B cell (primary cell): ENCODE measurements around the gene SKAP1. TPM values are rescaled to one million over a fixed set of nuclear protein-coding genes. Genes with fewer than 3 reads are reported as not detected.

Experiments
- ATAC-seq: fragments of 200-7000 bp; cut with Tn5 transposase; one replicate; pipeline ENCODE4 v1.10.0; 2021; ENCODE audit warnings: low read depth, mild to moderate bottlenecking, moderate number of reproducible peaks, moderate library complexity
- CTCF ChIA-PET: fragments of 350-600 bp; sonication (Branson Sonifier 250); formaldehyde crosslinking; loops from one replicate; lab custom pipeline; 2021; ENCODE audit warnings: antibody characterized with exemption, inconsistent platforms; lab: Charles Lee
- POLR2A ChIA-PET: fragments of 350-600 bp; sonication (Branson Sonifier 250); formaldehyde crosslinking; loops from one replicate; lab custom pipeline; 2021; ENCODE audit warnings: antibody characterized with exemption; lab: Charles Lee
- DNase-seq: peaks from one replicate; pipeline ENCODE4 v3.0.0; 2013
- H2AFZ ChIP-seq: 2 replicates; pipeline ENCODE4 v1.6.1; 2012; ENCODE audit warnings: mild to moderate bottlenecking, low read depth, low read length; ENCODE audit not compliant: insufficient read depth, poor library complexity, severe bottlenecking
- H3K27ac ChIP-seq, 2 donors: 1 replicate in 1 of 2; 2 replicates in 1 of 2; pipeline ENCODE4 v1.5.1; 2012 to 2013; ENCODE audit warnings: low read length in 2 of 2, mild to moderate bottlenecking in 2 of 2, moderate library complexity in 1 of 2
- H3K27me3 ChIP-seq, 4 experiments: fragments of 200-600 bp in 1 of 4; sonication (generic) in 1 of 4; replicated peaks in 1 of 4; 1 replicate in 2 of 4; 2 replicates in 2 of 4; pipeline versions ENCODE4 v1.6.1 to v1.7.0; 2013 to 2016; ENCODE audit warnings: low read length in 3 of 4, mild to moderate bottlenecking in 2 of 4, mixed read lengths in 1 of 4, moderate library complexity in 1 of 4; ENCODE audit not compliant: insufficient read depth in 4 of 4, control insufficient read depth in 3 of 4; ENCODE audit errors: control extremely low read depth in 1 of 4
- H3K36me3 ChIP-seq, 2 experiments: replicated peaks in 1 of 2; 1 replicate in 1 of 2; 2 replicates in 1 of 2; pipeline versions ENCODE4 v1.6.1 to v1.7.1; 2013; ENCODE audit warnings: low read length in 1 of 2; ENCODE audit not compliant: insufficient read depth in 2 of 2, control insufficient read depth in 1 of 2; ENCODE audit errors: control extremely low read depth in 1 of 2, extremely low read depth in 1 of 2
- H3K4me1 ChIP-seq, 2 donors: fragments of 200-600 bp in 1 of 2; sonication (generic) in 1 of 2; 1 replicate in 1 of 2; 2 replicates in 1 of 2; pipeline versions ENCODE4 v1.5.1 to v1.6.1; 2013 to 2017; ENCODE audit warnings: low read length in 2 of 2; ENCODE audit not compliant: control insufficient read depth in 2 of 2, insufficient read depth in 2 of 2
- H3K4me2 ChIP-seq: replicated peaks from 2 replicates; pipeline ENCODE3; 2012; ENCODE audit warnings: mild to moderate bottlenecking, low read depth, low read length; ENCODE audit not compliant: poor library complexity, severe bottlenecking
- H3K4me3 ChIP-seq, 5 experiments: fragments of 200-600 bp in 1 of 5; sonication (generic) in 1 of 5; 1 replicate in 3 of 5; 2 replicates in 2 of 5; pipeline versions ENCODE4 v1.5.1 to v1.7.0; 2011 to 2016; ENCODE audit warnings: low read length in 4 of 5, mild to moderate bottlenecking in 4 of 5, low read depth in 2 of 5, control low read depth in 1 of 5, moderate library complexity in 1 of 5; ENCODE audit not compliant: insufficient read depth in 1 of 5; ENCODE audit errors: control extremely low read depth in 1 of 5, extremely low read depth in 1 of 5
- H3K79me2 ChIP-seq: fragments of 200-600 bp; sonication (generic); one replicate; pipeline ENCODE4 v1.6.0; 2016; ENCODE audit warnings: low read length; ENCODE audit not compliant: control insufficient read depth, insufficient read depth
- H3K9ac ChIP-seq: fragments of 200-600 bp; sonication (generic); 2 replicates; pipeline ENCODE4 v1.6.1; 2017; ENCODE audit warnings: mild to moderate bottlenecking, low read length, moderate library complexity
- H3K9me3 ChIP-seq, 3 donors: one replicate each; pipeline versions ENCODE4 v1.6.1 to v1.7.1; 2013; ENCODE audit warnings: low read length in 2 of 3; ENCODE audit not compliant: control insufficient read depth in 2 of 3, insufficient read depth in 1 of 3; ENCODE audit errors: control extremely low read depth in 1 of 3
- H4K20me1 ChIP-seq: 2 replicates; pipeline ENCODE4 v1.6.0; 2012; ENCODE audit warnings: mild to moderate bottlenecking, low read length; ENCODE audit not compliant: insufficient read depth, control insufficient read depth, poor library complexity, severe bottlenecking
- H3K27ac Mint-ChIP-seq: one replicate; pipeline ENCODE4 v1.8.0; 2021; ENCODE audit warnings: mixed read lengths
- H3K27me3 Mint-ChIP-seq: one replicate; pipeline ENCODE4 v1.8.0; 2021; ENCODE audit warnings: mixed read lengths
- H3K4me1 Mint-ChIP-seq: one replicate; pipeline ENCODE4 v1.8.0; 2021; ENCODE audit warnings: mixed read lengths
- H3K4me3 Mint-ChIP-seq: one replicate; pipeline ENCODE4 v1.8.0; 2021; ENCODE audit warnings: mixed read lengths
- H3K9me3 Mint-ChIP-seq: one replicate; pipeline ENCODE4 v1.8.0; 2022; ENCODE audit warnings: mixed read lengths; ENCODE audit not compliant: insufficient read depth
- CTCF ChIP-seq: fragments of 200-600 bp; IDR thresholded peaks from one replicate; pipeline ENCODE4 v1.8.0; 2022; ENCODE audit warnings: antibody characterized with exemption, mild to moderate bottlenecking
- EZH2 ChIP-seq: IDR thresholded peaks from 2 replicates; pipeline ENCODE4 v1.6.1; 2012; ENCODE audit warnings: borderline replicate concordance, low read depth, mild to moderate bottlenecking, moderate library complexity, low read length; ENCODE audit not compliant: insufficient read depth, poor library complexity, severe bottlenecking
- WGBS: methylation state at CpG from one replicate; pipeline ENCODE4 v1.1.5; 2013; ENCODE audit warnings: missing lambda C conversion rate; ENCODE audit not compliant: insufficient coverage; 5-methylcytosine and 5-hydroxymethylcytosine counted together
- intact Hi-C: fragments of 100-400 bp; cut with micrococcal nuclease; formaldehyde crosslinking; loops from one replicate; pipeline ENCODE4 v1.10.0; 2022
- polyA plus RNA-seq: library from polyadenylated mRNA; depleted of rRNA; stranded (reverse); fragments of >200 nt; gene quantifications from 2 replicates; pipeline ENCODE4 v1.2.3, GENCODE V29; 2012
- total RNA-seq, 2 donors: library from RNA; stranded (reverse); fragments of 120-200 nt in 1 of 2; gene quantifications; 1 replicate in 1 of 2; 2 replicates in 1 of 2; pipeline versions ENCODE4 v1.2.3 to v1.2.4, GENCODE V29; 2013 to 2022

SKAP1 gene
- total and polyA plus RNA-seq, 2 donors (not counting 1 experiment from before 2014, with no cell fraction given), result 33.1 to 37.3 TPM

DNA sequence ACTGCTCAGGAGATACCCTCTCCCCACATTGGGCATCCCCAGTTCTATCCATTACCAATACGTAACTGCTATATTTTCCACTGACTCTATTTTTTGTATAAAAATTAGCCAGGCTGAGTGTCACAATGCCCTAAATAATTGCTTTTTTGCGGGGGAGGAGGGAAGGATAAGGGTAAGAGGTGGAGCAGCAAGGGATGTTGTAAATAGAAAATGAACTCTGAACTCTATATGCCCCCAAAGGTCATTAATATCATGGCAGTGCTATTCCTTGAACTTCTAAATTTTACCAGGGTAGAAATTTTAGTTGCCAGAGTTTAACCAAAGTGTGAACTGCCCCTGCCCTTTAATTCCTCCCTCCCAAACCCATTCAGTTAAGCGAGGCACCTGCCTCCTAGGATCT is 118.7 kb downstream of the SKAP1 start:
- H3K27me3 Mint-ChIP-seq, result peaks cover 4% of the 10 kb centered on the region
- ChIA-PET CTCF (interaction anchor here (0.9 to 1.5 kb wide), 3 partner anchors 9 to 282 kb away, joined by 3 read pairs; partner anchors contain the start of gene HOXB5), POLR2A (no interaction called here)
- no peak overlapping the region for H2AFZ ChIP-seq
- no peak overlapping the region for H3K4me3 Mint-ChIP-seq
- no peaks in the 10 kb centered on the region for H3K9me3 Mint-ChIP-seq
- no peaks in the 10 kb centered on the region for H4K20me1 ChIP-seq
- peaks cover 0 to 3% of the 10 kb centered on the region in 2 donors for H3K4me1 ChIP-seq
- no peaks in the 10 kb centered on the region for H3K79me2 ChIP-seq
- intact Hi-C loops, result no loop called here
- no CpG with 5 or more reads among the region's 3 CpGs for WGBS
- H3K27ac Mint-ChIP-seq, result no peak overlapping the region
- no peaks in the 10 kb centered on the region for H3K27me3 ChIP-seq
- no peak overlapping the region for H3K27ac ChIP-seq
- no peaks in the 10 kb centered on the region for H3K36me3 ChIP-seq
- H3K9ac ChIP-seq, result no peak overlapping the region
- no peak overlapping the region for H3K4me2 ChIP-seq
- ATAC-seq, result no peak
- no peak overlapping the region for H3K4me3 ChIP-seq
- DNase-seq, result no peak
- H3K9me3 ChIP-seq, result no peaks in the 10 kb centered on the region
- peaks cover 9% of the 10 kb centered on the region for H3K4me1 Mint-ChIP-seq
- TF ChIP-seq EZH2, result no peak
- TF ChIP-seq CTCF, result no peak

GRCh38 chr17:48310748-48311213 is 119.2 kb downstream of the SKAP1 start:
- intact Hi-C loops, result no loop called here
- ATAC-seq (no peak), DNase-seq (no peak)
- Histone ChIP-seq H3K27ac (no peak overlapping the region), H3K9ac (no peak overlapping the region), H3K79me2 (no peaks in the 10 kb centered on the region), H4K20me1 (no peaks in the 10 kb centered on the region), H3K9me3 (no peaks in the 10 kb centered on the region), H3K36me3 (no peaks in the 10 kb centered on the region), H2AFZ (no peak overlapping the region), H3K4me1 (peaks cover 0 to 3% of the 10 kb centered on the region in 2 donors), H3K4me2 (no peak overlapping the region), H3K27me3 (no peaks in the 10 kb centered on the region), H3K4me3 (no peak overlapping the region)
- H3K27me3 Mint-ChIP-seq, result peaks cover 4% of the 10 kb centered on the region
- no peak overlapping the region for H3K4me3 Mint-ChIP-seq
- no peak overlapping the region for H3K27ac Mint-ChIP-seq
- POLR2A ChIA-PET, result no interaction called here
- peaks cover 9% of the 10 kb centered on the region for H3K4me1 Mint-ChIP-seq
- H3K9me3 Mint-ChIP-seq, result no peaks in the 10 kb centered on the region
- no peak for TF ChIP-seq EZH2
- TF ChIP-seq CTCF, result no peak
- 86% methylated on average over 12 of the region's 16 CpGs for whole genome bisulfite sequencing
- CTCF ChIA-PET, result interaction anchor here (0.9 to 1.4 kb wide), 2 partner anchors 26 to 282 kb away, joined by 3 read pairs; partner anchors contain the start of gene HOXB5
